KMS-11 (cell line): Measurements from ENCODE around the gene IRF4.

Experiments
- H2AFZ ChIP-seq: fragments of 200-600 bp; sonication (generic); 2 replicates; pipeline ENCODE4 v1.6.1; 2016; ENCODE audit warnings: antibody characterized with exemption, mixed run types, low read depth
- H3K27ac ChIP-seq: fragments of 200-600 bp; sonication (generic); 2 replicates; pipeline ENCODE4 v1.6.1; 2016; ENCODE audit warnings: mild to moderate bottlenecking, mixed run types
- H3K27me3 ChIP-seq: fragments of 200-600 bp; sonication (generic); 2 replicates; pipeline ENCODE4 v1.6.1; 2017; ENCODE audit warnings: mild to moderate bottlenecking, low read depth, mixed run types, moderate library complexity; ENCODE audit not compliant: insufficient read depth
- H3K36me3 ChIP-seq: fragments of 200-600 bp; sonication (generic); 2 replicates; pipeline ENCODE4 v1.6.1; 2017; ENCODE audit warnings: mild to moderate bottlenecking, mixed run types; ENCODE audit not compliant: insufficient read depth
- H3K4me1 ChIP-seq: fragments of 200-600 bp; sonication (generic); 2 replicates; pipeline ENCODE4 v1.6.1; 2016; ENCODE audit warnings: mild to moderate bottlenecking, low read depth, mixed run types; ENCODE audit not compliant: poor library complexity, severe bottlenecking
- H3K4me2 ChIP-seq: fragments of 200-600 bp; sonication (generic); 2 replicates; pipeline ENCODE4 v1.7.0; 2016; ENCODE audit warnings: mild to moderate bottlenecking, mixed run types
- H3K4me3 ChIP-seq: fragments of 200-600 bp; sonication (generic); IDR thresholded peaks from 2 replicates; pipeline ENCODE4 v1.6.1; 2017; ENCODE audit warnings: low read depth, low read length, mixed read lengths; ENCODE audit not compliant: insufficient read depth
- H3K79me2 ChIP-seq: fragments of 200-600 bp; sonication (generic); 2 replicates; pipeline ENCODE4 v1.6.1; 2016; ENCODE audit warnings: low read depth, mixed run types; ENCODE audit not compliant: insufficient read depth
- H3K9ac ChIP-seq: fragments of 200-600 bp; sonication (generic); 2 replicates; pipeline ENCODE4 v1.6.1; 2016; ENCODE audit warnings: mild to moderate bottlenecking, mixed run types
- H4K20me1 ChIP-seq: fragments of 200-600 bp; sonication (generic); 2 replicates; pipeline ENCODE4 v1.6.1; 2016; ENCODE audit warnings: mild to moderate bottlenecking, mixed run types; ENCODE audit not compliant: insufficient read depth
- TF ChIP-seq, protein P1 (sequence below): fragments of 200-600 bp; sonication (generic); conservative IDR thresholded peaks from 2 replicates; pipeline ENCODE4 v1.6.1; 2017; ENCODE audit warnings: low read depth, mild to moderate bottlenecking, antibody characterized with exemption, low read length, moderate library complexity, mixed read lengths

IRF4 gene

DNA sequence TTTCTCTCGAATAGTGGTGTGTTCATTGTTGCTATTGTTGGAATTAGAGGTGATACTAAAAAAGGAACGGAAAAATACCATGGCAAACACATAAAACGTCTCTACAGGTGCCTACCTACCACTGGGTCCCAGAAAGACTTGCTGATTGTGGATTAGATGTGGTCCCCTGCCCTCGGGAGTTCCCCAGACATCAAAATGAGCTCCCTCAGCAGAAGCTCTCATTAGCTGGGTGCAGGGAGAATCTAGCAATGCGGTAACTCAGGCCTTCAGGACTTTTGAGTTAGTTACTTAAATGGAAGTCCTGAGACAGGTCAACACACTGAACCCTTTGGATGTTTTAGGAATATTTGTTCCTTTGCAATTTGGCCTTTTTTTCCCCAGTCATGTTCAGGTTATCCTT is 6.1 kb downstream of the IRF4 start:
- H2AFZ ChIP-seq: no peak overlapping the region
- no peak overlapping the region for H3K4me3 ChIP-seq
- H3K27ac ChIP-seq: peak overlapping the region; percentile 88
- peak overlapping the region; percentile 98; the same call in 1 of the 2 replicates for H3K9ac ChIP-seq
- peaks cover 84% of the 10 kb centered on the region for H3K4me1 ChIP-seq
- peaks cover 3% of the 10 kb centered on the region; the same call in 1 of the 2 replicates for H3K27me3 ChIP-seq
- peaks cover 80% of the 10 kb centered on the region for H4K20me1 ChIP-seq
- peak overlapping the region; percentile 82 for H3K4me2 ChIP-seq
- H3K79me2 ChIP-seq: peaks cover 100% of the 10 kb centered on the region
- TF ChIP-seq, protein P1, sequence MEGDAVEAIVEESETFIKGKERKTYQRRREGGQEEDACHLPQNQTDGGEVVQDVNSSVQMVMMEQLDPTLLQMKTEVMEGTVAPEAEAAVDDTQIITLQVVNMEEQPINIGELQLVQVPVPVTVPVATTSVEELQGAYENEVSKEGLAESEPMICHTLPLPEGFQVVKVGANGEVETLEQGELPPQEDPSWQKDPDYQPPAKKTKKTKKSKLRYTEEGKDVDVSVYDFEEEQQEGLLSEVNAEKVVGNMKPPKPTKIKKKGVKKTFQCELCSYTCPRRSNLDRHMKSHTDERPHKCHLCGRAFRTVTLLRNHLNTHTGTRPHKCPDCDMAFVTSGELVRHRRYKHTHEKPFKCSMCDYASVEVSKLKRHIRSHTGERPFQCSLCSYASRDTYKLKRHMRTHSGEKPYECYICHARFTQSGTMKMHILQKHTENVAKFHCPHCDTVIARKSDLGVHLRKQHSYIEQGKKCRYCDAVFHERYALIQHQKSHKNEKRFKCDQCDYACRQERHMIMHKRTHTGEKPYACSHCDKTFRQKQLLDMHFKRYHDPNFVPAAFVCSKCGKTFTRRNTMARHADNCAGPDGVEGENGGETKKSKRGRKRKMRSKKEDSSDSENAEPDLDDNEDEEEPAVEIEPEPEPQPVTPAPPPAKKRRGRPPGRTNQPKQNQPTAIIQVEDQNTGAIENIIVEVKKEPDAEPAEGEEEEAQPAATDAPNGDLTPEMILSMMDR: no peak
- peaks cover 57% of the 10 kb centered on the region for H3K36me3 ChIP-seq

DNA sequence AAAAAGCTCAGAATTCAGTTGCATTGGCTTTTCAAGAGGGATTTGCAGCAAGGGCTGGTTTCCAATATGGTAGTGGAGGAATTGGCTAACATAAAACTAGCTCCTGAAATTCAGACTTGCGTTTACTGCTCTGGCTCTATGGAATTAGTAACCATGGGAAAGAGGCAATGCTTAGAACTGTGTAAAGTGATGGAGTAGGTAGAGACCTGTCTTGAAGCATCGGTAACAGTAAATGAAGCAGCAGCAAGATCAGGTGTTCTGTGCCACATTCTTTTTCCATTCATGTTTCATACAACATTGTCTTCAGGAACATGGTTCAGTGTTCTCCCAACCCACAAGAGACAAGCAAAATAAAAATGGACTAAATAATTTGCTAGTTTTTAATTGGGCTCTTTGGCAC is 6.5 kb downstream of the IRF4 start:
- H3K4me2 ChIP-seq: peak overlapping the region; percentile 82
- H3K36me3 ChIP-seq: peaks cover 61% of the 10 kb centered on the region
- TF ChIP-seq, protein P1: no peak
- H3K4me1 ChIP-seq: peaks cover 89% of the 10 kb centered on the region
- peaks cover 3% of the 10 kb centered on the region; the same call in 1 of the 2 replicates for H3K27me3 ChIP-seq
- H4K20me1 ChIP-seq: peaks cover 81% of the 10 kb centered on the region
- no peak overlapping the region for H3K4me3 ChIP-seq
- peak overlapping the region; percentile 98; the same call in 1 of the 2 replicates for H3K9ac ChIP-seq
- H3K79me2 ChIP-seq: peaks cover 100% of the 10 kb centered on the region
- peak overlapping the region; percentile 88 for H3K27ac ChIP-seq
- H2AFZ ChIP-seq: no peak overlapping the region

DNA sequence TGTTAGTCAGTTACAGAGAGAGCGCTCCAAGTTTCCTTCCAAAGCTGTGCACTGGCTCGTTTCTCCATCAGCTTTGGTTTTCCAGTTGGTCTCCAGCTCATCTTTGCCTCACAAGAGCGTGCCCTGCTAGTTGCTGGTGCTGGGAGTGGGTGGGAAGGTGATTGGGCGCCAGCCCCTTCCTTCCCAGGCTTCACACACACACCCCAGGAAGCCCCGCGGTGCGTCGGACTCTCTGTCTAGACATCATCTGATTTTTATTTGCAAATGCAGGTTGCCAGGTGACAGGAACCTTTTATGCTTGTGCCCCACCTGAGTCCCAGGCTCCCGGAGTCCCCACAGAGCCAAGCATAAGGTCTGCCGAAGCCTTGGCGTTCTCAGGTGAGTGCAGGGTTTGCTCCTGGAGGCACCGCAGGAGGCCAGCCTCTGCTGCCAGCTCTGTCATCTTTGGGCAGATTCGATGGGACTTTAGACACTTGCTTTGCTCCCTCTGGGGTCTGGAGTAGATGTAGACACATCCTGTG is 7.1 kb downstream of the IRF4 start:
- H3K4me2 ChIP-seq: peak overlapping the region; percentile 82; the same call in 1 of the 2 replicates
- peaks cover 3% of the 10 kb centered on the region; the same call in 1 of the 2 replicates for H3K27me3 ChIP-seq
- peaks cover 64% of the 10 kb centered on the region for H3K36me3 ChIP-seq
- peaks cover 77% of the 10 kb centered on the region for H4K20me1 ChIP-seq
- H3K9ac ChIP-seq: peak overlapping the region; percentile 98; the same call in 1 of the 2 replicates
- peaks cover 94% of the 10 kb centered on the region for H3K4me1 ChIP-seq
- TF ChIP-seq, protein P1: no peak
- H3K79me2 ChIP-seq: peaks cover 100% of the 10 kb centered on the region
- no peak overlapping the region for H3K4me3 ChIP-seq
- peak overlapping the region; percentile 88 for H3K27ac ChIP-seq
- H2AFZ ChIP-seq: no peak overlapping the region

DNA sequence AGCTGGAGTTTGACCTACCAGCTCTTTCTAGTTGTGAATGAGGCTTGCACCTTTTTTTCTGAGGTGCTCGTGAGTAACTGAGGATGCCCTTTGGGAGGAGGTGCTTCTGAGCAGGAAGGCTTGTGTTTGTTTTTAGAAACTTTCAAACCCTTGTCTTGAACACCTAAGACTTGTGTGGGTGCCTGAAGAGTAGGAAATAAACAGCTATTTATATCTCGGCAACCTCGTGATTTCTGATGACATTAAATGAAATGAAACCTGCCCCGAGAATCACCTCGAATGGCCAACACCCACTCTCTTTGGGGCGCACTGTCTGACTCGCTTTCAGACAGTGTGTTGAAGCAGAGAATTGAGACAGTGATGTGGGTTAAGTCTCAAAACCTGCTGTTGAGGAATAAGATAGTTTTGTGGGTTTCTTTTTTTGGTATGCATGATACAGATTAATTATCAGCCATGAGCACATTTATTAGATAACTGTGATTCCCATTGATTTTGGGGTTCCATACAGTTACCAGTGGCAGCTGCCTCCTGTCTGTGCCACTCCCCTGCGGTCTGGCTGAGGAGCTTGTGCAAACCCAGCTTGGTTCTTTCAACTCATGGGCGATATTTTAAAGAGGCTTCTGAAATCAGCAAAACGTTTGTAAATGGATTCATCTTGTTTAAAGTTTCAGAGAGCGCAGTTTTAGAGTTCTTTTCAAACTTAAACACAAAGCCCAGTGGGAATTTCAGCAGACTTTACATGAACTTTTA is 8.4 kb downstream of the IRF4 start:
- peaks cover 65% of the 10 kb centered on the region for H4K20me1 ChIP-seq
- no peak overlapping the region for H3K4me3 ChIP-seq
- H3K4me1 ChIP-seq: peaks cover 94% of the 10 kb centered on the region
- H3K4me2 ChIP-seq: peak overlapping the region; percentile 82
- no peak overlapping the region for H2AFZ ChIP-seq
- H3K27ac ChIP-seq: peak overlapping the region; percentile 88
- peaks cover 3% of the 10 kb centered on the region; the same call in 1 of the 2 replicates for H3K27me3 ChIP-seq
- peaks cover 100% of the 10 kb centered on the region for H3K79me2 ChIP-seq
- H3K9ac ChIP-seq: peak overlapping the region; percentile 98; the same call in 1 of the 2 replicates
- TF ChIP-seq, protein P1: no peak
- H3K36me3 ChIP-seq: peaks cover 61% of the 10 kb centered on the region; the same call in 1 of the 2 replicates
